IgD-negative memory B cell (primary cell): ENCODE data around the gene ATP11A. TPM values are rescaled to one million over a fixed set of nuclear protein-coding genes. Genes with fewer than 3 reads are reported as not detected.

Source experiments
- H3K27ac Mint-ChIP-seq, 3 donors: one replicate each; pipeline ENCODE4 v1.8.0; 2020 to 2022; ENCODE audit warnings: mild to moderate bottlenecking in 3 of 3, mixed read lengths in 3 of 3, moderate library complexity in 1 of 3
- H3K27me3 Mint-ChIP-seq: one replicate; pipeline ENCODE4 v1.8.0; 2021; ENCODE audit warnings: mixed read lengths
- H3K36me3 Mint-ChIP-seq: one replicate; pipeline ENCODE4 v1.8.0; 2020; ENCODE audit warnings: mild to moderate bottlenecking, mixed read lengths
- H3K4me1 Mint-ChIP-seq, 3 donors: one replicate each; pipeline ENCODE4 v1.8.0; 2020 to 2022; ENCODE audit warnings: mixed read lengths in 3 of 3, mild to moderate bottlenecking in 1 of 3
- H3K4me3 Mint-ChIP-seq, 4 donors: one replicate each; pipeline ENCODE4 v1.8.0; 2020 to 2022; ENCODE audit warnings: mild to moderate bottlenecking in 4 of 4, mixed read lengths in 4 of 4, moderate library complexity in 3 of 4
- H3K9me3 Mint-ChIP-seq, 3 donors: one replicate each; pipeline ENCODE4 v1.8.0; 2020 to 2021; ENCODE audit warnings: mixed read lengths in 3 of 3, mild to moderate bottlenecking in 1 of 3
- polyA plus RNA-seq: library from polyadenylated mRNA; unstranded; fragments of 300-500 nt; fragmentation: Illumina TruSeq; gene quantifications from one replicate; pipeline ENCODE4 v1.2.3, GENCODE V29; 2021

ATP11A gene
- polyA plus RNA-seq, 1 donor from 2014 or later = 2.9 TPM

- Mint-ChIP-seq H3K27ac (no peak overlapping the region), H3K36me3 (no peaks in the 10 kb centered on the region), H3K4me1 (peaks cover 0 to 15% (median 14%) of the 10 kb centered on the region in 3 donors), H3K27me3 (no peaks in the 10 kb centered on the region), H3K9me3 (no peaks in the 10 kb centered on the region), H3K4me3 (no peak overlapping the region)
Observed at GRCh38 chr13:112741835-112742570, 52.2 kb downstream of the ATP11A start.

GRCh38 chr13:112742583-112742982 is 52.7 kb downstream of the ATP11A start:
- H3K27ac Mint-ChIP-seq = peak overlapping the region in 1 of 3 donors; percentile 79
- no peak overlapping the region for H3K4me3 Mint-ChIP-seq
- H3K27me3 Mint-ChIP-seq = no peaks in the 10 kb centered on the region
- no peaks in the 10 kb centered on the region for H3K9me3 Mint-ChIP-seq
- no peaks in the 10 kb centered on the region for H3K36me3 Mint-ChIP-seq
- peaks cover 0 to 14% (median 11%) of the 10 kb centered on the region in 3 donors for H3K4me1 Mint-ChIP-seq

- H3K4me1 Mint-ChIP-seq = peaks cover 0 to 14% (median 11%) of the 10 kb centered on the region in 3 donors
- no peaks in the 10 kb centered on the region for H3K36me3 Mint-ChIP-seq
- no peaks in the 10 kb centered on the region for H3K27me3 Mint-ChIP-seq
- no peaks in the 10 kb centered on the region for H3K9me3 Mint-ChIP-seq
- peak overlapping the region in 1 of 3 donors; percentile 79 for H3K27ac Mint-ChIP-seq
- no peak overlapping the region for H3K4me3 Mint-ChIP-seq
Observed at GRCh38 chr13:112743451-112744167, 53.8 kb downstream of the ATP11A start.

- Mint-ChIP-seq H3K27ac (no peak overlapping the region), H3K27me3 (no peaks in the 10 kb centered on the region), H3K4me1 (peaks cover 0 to 14% (median 11%) of the 10 kb centered on the region in 3 donors), H3K9me3 (no peaks in the 10 kb centered on the region), H3K4me3 (no peak overlapping the region), H3K36me3 (no peaks in the 10 kb centered on the region)
Observed at GRCh38 chr13:112744168-112745021, 54.6 kb downstream of the ATP11A start.

GRCh38 chr13:112746044-112746443 is 56.2 kb downstream of the ATP11A start:
- Mint-ChIP-seq H3K4me3 (no peak overlapping the region), H3K36me3 (no peaks in the 10 kb centered on the region), H3K9me3 (no peaks in the 10 kb centered on the region), H3K27ac (peak overlapping the region in 1 of 3 donors; percentile 41), H3K27me3 (no peaks in the 10 kb centered on the region), H3K4me1 (peaks cover 0 to 13% (median 11%) of the 10 kb centered on the region in 3 donors)

GRCh38 chr13:112747256-112747655 is 57.4 kb downstream of the ATP11A start:
- Mint-ChIP-seq H3K4me1 (peaks cover 0 to 11% (median 11%) of the 10 kb centered on the region in 3 donors), H3K27ac (no peak overlapping the region), H3K9me3 (no peaks in the 10 kb centered on the region), H3K4me3 (no peak overlapping the region), H3K36me3 (peaks cover 3% of the 10 kb centered on the region), H3K27me3 (no peaks in the 10 kb centered on the region)

GRCh38 chr13:112748947-112749735 is 59.3 kb downstream of the ATP11A start:
- Mint-ChIP-seq H3K4me3 (no peak overlapping the region), H3K36me3 (peaks cover 3% of the 10 kb centered on the region), H3K4me1 (peaks cover 0 to 4% (median 3%) of the 10 kb centered on the region in 3 donors), H3K9me3 (no peaks in the 10 kb centered on the region), H3K27ac (no peak overlapping the region), H3K27me3 (no peaks in the 10 kb centered on the region)

- H3K4me3 Mint-ChIP-seq = no peak overlapping the region
- no peak overlapping the region for H3K27ac Mint-ChIP-seq
- H3K4me1 Mint-ChIP-seq = peaks cover 0 to 3% (median 1%) of the 10 kb centered on the region in 3 donors
- H3K9me3 Mint-ChIP-seq = no peaks in the 10 kb centered on the region
- H3K36me3 Mint-ChIP-seq = peaks cover 3% of the 10 kb centered on the region
- H3K27me3 Mint-ChIP-seq = no peaks in the 10 kb centered on the region
Observed at GRCh38 chr13:112750570-112750969, 60.7 kb downstream of the ATP11A start.

- Mint-ChIP-seq H3K9me3 (no peaks in the 10 kb centered on the region), H3K27me3 (no peaks in the 10 kb centered on the region), H3K4me3 (no peak overlapping the region), H3K36me3 (peaks cover 3% of the 10 kb centered on the region), H3K27ac (no peak overlapping the region), H3K4me1 (peaks cover 0 to 3% (median 1%) of the 10 kb centered on the region in 3 donors)
Observed at GRCh38 chr13:112751617-112752016, 61.8 kb downstream of the ATP11A start.

GRCh38 chr13:112752211-112752610 is 62.4 kb downstream of the ATP11A start:
- no peak overlapping the region for H3K4me3 Mint-ChIP-seq
- H3K9me3 Mint-ChIP-seq = no peaks in the 10 kb centered on the region
- H3K36me3 Mint-ChIP-seq = peaks cover 3% of the 10 kb centered on the region
- H3K27ac Mint-ChIP-seq = no peak overlapping the region
- H3K27me3 Mint-ChIP-seq = no peaks in the 10 kb centered on the region
- H3K4me1 Mint-ChIP-seq = peaks cover 0 to 1% (median 0%) of the 10 kb centered on the region in 3 donors

- Mint-ChIP-seq H3K27ac (peak overlapping the region in 1 of 3 donors; percentile 12), H3K27me3 (no peaks in the 10 kb centered on the region), H3K4me1 (peaks cover 0 to 1% (median 0%) of the 10 kb centered on the region in 3 donors), H3K36me3 (peaks cover 3% of the 10 kb centered on the region), H3K4me3 (no peak overlapping the region), H3K9me3 (no peaks in the 10 kb centered on the region)
Observed at GRCh38 chr13:112752711-112753541, 63.1 kb downstream of the ATP11A start.

- H3K27me3 Mint-ChIP-seq = no peaks in the 10 kb centered on the region
- H3K4me3 Mint-ChIP-seq = no peak overlapping the region
- H3K27ac Mint-ChIP-seq = no peak overlapping the region
- H3K36me3 Mint-ChIP-seq = peaks cover 3% of the 10 kb centered on the region
- peaks cover 0 to 1% (median 0%) of the 10 kb centered on the region in 3 donors for H3K4me1 Mint-ChIP-seq
- no peaks in the 10 kb centered on the region for H3K9me3 Mint-ChIP-seq
Observed at GRCh38 chr13:112753833-112754232, 64.0 kb downstream of the ATP11A start.

- Mint-ChIP-seq H3K9me3 (no peaks in the 10 kb centered on the region), H3K27me3 (no peaks in the 10 kb centered on the region), H3K4me3 (no peak overlapping the region), H3K4me1 (peaks cover 0 to 3% (median 0%) of the 10 kb centered on the region in 3 donors), H3K36me3 (peaks cover 3% of the 10 kb centered on the region), H3K27ac (no peak overlapping the region)
Observed at GRCh38 chr13:112754281-112755025, 64.6 kb downstream of the ATP11A start.
